ENCODE data around the gene AMZ2. TPM values are rescaled to one million over a fixed set of nuclear protein-coding genes. Genes with fewer than 3 reads are reported as not detected.
"Not testable (repeated sequence)": the region's sequence is repeated elsewhere in the genome, so short reads cannot be mapped to it uniquely, and the experiment has no call there.

AMZ2 gene
- total and polyA plus RNA-seq, 2 experiments from 2014 or later, result 69.2 to 122 TPM

DNA sequence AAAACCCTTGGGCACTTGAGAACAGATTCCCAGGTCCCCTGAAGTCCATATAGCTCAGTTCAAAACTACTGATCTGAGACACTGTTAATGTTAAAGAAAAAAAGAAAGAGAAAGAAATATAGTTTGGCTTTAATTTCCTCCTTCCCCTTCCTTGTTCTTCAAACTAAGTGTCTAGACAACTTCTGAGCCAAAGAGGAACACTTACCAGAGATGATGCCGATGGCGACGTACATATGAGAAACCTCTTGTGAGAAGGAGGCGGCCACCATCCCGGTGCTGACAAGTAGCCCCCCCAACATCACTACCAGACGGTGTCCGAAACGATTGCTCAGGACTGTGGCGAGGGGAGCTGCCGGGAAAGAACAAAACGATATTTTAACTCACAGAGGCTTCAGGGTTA, 25.9 kb downstream of the AMZ2 start:
- Histone ChIP-seq H3K36me3 (no peaks in the 10 kb centered on the region), H3K4me1 (ENCODE audit: low read depth) (no peaks in the 10 kb centered on the region), H3K27ac (no peak overlapping the region), H3K9me3 (ENCODE audit: low read depth) (no peaks in the 10 kb centered on the region), H3K27me3 (no peaks in the 10 kb centered on the region), H3K4me3 (no peak overlapping the region)
- DNase-seq (ENCODE audit: low read depth in 1 of 2, low spot score in 1 of 2), result no peak
- TF ChIP-seq, protein P1, sequence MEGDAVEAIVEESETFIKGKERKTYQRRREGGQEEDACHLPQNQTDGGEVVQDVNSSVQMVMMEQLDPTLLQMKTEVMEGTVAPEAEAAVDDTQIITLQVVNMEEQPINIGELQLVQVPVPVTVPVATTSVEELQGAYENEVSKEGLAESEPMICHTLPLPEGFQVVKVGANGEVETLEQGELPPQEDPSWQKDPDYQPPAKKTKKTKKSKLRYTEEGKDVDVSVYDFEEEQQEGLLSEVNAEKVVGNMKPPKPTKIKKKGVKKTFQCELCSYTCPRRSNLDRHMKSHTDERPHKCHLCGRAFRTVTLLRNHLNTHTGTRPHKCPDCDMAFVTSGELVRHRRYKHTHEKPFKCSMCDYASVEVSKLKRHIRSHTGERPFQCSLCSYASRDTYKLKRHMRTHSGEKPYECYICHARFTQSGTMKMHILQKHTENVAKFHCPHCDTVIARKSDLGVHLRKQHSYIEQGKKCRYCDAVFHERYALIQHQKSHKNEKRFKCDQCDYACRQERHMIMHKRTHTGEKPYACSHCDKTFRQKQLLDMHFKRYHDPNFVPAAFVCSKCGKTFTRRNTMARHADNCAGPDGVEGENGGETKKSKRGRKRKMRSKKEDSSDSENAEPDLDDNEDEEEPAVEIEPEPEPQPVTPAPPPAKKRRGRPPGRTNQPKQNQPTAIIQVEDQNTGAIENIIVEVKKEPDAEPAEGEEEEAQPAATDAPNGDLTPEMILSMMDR (IDR thresholded peaks at IDR 0.05; ENCODE audit: low read depth, low read length), result no peak

DNA sequence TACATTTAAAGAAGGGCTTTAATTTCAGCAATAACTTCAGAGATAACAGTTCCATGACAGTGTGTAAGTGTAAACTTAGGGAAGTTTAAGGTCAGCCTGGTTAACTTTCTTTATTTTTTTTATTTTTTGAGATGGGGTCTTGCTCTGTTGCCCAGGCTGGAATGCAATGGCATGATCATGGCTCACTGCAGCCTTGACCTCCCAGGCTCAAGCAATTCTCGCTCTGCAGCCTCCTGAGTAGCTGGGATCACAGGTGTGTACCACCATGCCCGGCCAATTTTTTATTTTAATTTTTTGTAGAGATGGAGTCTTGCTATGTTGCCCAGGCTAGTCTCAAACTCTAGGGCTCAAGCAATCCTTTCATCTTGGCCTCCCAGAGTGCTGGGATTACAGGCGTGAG, 28.5 kb downstream of the AMZ2 start:
- not testable (repeated sequence) for H3K36me3 ChIP-seq; DNase-seq (ENCODE audit: low read depth in 1 of 2, low spot score in 1 of 2); H3K27me3 ChIP-seq; H3K4me3 ChIP-seq; H3K9me3 ChIP-seq (ENCODE audit: low read depth); H3K4me1 ChIP-seq (ENCODE audit: low read depth); H3K27ac ChIP-seq

DNA sequence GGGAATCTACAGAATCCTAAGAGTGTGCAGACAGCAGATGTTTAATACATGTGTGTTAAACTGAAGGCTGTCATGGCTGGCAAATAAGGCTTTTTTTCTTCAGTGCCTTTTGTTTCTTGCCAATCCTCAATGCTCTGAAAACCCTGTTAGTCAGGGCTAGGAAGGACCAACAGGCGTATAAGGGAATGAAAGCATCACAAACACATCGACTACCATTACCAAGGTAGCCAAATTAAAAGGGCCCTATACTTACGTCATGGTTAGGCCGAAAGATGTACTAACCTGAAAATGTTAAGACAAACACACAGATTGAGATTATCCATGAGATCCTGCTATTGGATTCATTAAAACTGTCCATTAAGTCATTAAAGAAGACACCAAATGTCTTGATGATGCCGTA, 30.0 kb downstream of the AMZ2 start:
- H3K36me3 ChIP-seq, result no peaks in the 10 kb centered on the region

DNA sequence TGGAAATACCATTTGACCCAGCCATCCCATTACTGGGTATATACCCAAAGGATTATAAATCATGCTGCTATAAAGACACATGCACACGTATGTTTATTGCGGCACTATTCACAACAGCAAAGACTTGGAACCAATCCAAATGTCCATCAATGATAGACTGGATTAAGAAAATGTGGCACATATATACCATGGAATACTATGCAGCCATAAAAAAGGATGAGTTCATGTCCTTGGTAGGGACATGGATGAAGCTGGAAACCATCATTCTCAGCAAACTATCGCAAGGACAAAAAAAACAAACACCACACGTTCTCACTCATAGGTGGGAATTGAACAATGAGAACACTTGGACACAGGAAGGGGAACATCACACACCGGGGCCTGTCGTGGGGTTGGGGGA, 34.1 kb downstream of the AMZ2 start:
- not testable (repeated sequence) for H3K4me1 ChIP-seq (ENCODE audit: low read depth); H3K27ac ChIP-seq; H3K36me3 ChIP-seq; H3K27me3 ChIP-seq; H3K4me3 ChIP-seq; DNase-seq (ENCODE audit: low read depth in 1 of 2, low spot score in 1 of 2); H3K9me3 ChIP-seq (ENCODE audit: low read depth)

More for the DNA sequence above, 30.0 kb downstream of the AMZ2 start:
- no peaks in the 10 kb centered on the region for H3K27me3 ChIP-seq
- H3K9me3 ChIP-seq (ENCODE audit: low read depth), result no peaks in the 10 kb centered on the region
- no peak overlapping the region for H3K27ac ChIP-seq
- H3K4me3 ChIP-seq, result no peak overlapping the region
- H3K4me1 ChIP-seq (ENCODE audit: low read depth), result no peaks in the 10 kb centered on the region
- TF ChIP-seq, protein P1 (IDR thresholded peaks at IDR 0.05; ENCODE audit: low read depth, low read length), result no peak
- DNase-seq (ENCODE audit: low read depth in 1 of 2, low spot score in 1 of 2), result no peak

DNA sequence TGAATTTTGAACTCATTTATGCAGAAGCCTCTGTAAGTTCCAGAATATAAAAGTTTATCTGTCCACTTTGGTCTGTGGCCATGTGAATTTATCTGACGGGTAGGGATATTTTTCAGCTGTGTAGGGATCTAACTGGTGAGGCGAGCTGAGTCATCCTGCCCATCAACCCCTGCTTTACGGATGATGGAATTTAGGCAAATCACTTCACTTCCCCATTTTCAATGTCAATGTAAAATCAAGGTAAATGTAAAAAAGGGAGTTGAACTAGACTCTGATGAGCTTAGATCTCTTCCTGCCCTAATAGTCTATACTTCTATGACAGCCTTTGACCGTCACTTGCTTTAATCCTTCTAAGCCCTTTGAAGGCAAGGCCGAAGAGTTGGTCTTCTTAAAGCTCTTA, 40.5 kb downstream of the AMZ2 start:
- peak in 1 of 2 donors; percentile 47 for DNase-seq (ENCODE audit: low read depth in 1 of 2, low spot score in 1 of 2)
- TF ChIP-seq, protein P1 (IDR thresholded peaks at IDR 0.05; ENCODE audit: low read depth, low read length), result no peak
- Histone ChIP-seq H3K27ac (no peak overlapping the region), H3K36me3 (no peaks in the 10 kb centered on the region), H3K9me3 (ENCODE audit: low read depth) (no peaks in the 10 kb centered on the region), H3K4me3 (no peak overlapping the region), H3K4me1 (ENCODE audit: low read depth) (no peaks in the 10 kb centered on the region), H3K27me3 (peaks cover 42% of the 10 kb centered on the region)

DNA sequence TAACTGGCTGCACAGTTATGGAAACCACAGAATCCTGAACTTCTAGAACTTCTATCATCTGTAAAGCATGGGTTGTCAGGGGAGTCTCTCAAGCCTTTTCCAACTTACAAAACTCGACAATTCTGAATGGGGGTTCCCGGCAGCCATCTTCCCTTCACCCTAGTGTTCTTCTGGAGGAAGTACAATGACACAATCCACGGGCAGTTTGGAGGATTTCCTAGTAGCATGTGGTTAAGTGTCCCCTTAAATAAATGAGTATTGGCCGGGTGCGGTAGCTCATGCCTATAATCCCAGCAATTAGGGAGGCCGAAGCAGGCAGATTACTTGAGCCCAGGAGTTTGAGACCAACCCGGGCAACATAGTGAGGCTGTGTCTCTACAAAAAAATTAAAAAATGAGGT, 41.0 kb downstream of the AMZ2 start:
- Histone ChIP-seq H3K4me1 (ENCODE audit: low read depth) (no peaks in the 10 kb centered on the region), H3K36me3 (no peaks in the 10 kb centered on the region), H3K27ac (no peak overlapping the region), H3K9me3 (ENCODE audit: low read depth) (no peaks in the 10 kb centered on the region), H3K27me3 (peaks cover 47% of the 10 kb centered on the region), H3K4me3 (no peak overlapping the region)
- DNase-seq (ENCODE audit: low read depth in 1 of 2, low spot score in 1 of 2), result no peak
- TF ChIP-seq, protein P1 (IDR thresholded peaks at IDR 0.05; ENCODE audit: low read depth, low read length), result no peak

DNA sequence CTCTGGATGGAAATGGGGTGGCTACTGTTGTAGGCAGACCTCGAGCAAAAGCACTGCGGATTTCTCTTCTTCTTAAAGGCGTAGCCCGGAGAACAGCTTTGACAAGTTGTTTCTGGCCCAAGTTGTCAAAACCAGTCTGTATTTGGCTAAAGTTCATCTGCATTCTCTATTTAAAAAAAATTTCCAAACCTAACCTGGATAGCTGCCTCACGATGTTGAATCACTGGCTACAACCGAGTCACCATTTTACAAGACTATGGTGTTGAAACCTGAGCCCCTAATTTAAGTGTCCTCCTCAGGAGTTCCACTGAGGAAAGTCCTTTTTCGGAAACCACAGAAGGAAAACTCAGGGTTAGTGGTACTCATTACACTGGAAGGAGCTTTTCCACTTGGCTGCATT, 41.6 kb downstream of the AMZ2 start:
- H3K9me3 ChIP-seq (ENCODE audit: low read depth), result no peaks in the 10 kb centered on the region
- H3K4me1 ChIP-seq (ENCODE audit: low read depth), result no peaks in the 10 kb centered on the region
- H3K4me3 ChIP-seq, result no peak overlapping the region
- no peak overlapping the region for H3K27ac ChIP-seq
- TF ChIP-seq, protein P1 (IDR thresholded peaks at IDR 0.05; ENCODE audit: low read depth, low read length), result no peak
- no peak for DNase-seq (ENCODE audit: low read depth in 1 of 2, low spot score in 1 of 2)
- H3K27me3 ChIP-seq, result peaks cover 53% of the 10 kb centered on the region
- no peaks in the 10 kb centered on the region for H3K36me3 ChIP-seq
